NCI-H82 (cell line): ENCODE measurements around the gene IL11RA.

Experiments used
- DNase-seq: peaks from one replicate; lab custom pipeline; 2025; lab: John Stamatoyannopoulos, UW

The IL11RA gene

GRCh38 chr9:34651876-34652601 is at the start of gene IL11RA:
TSS of gene IL11RA (plus strand) at chr9:34652185. CDS start at chr9:34655218, 3,033 bp downstream.
- DNase-seq, result peak; percentile 65

DNA sequence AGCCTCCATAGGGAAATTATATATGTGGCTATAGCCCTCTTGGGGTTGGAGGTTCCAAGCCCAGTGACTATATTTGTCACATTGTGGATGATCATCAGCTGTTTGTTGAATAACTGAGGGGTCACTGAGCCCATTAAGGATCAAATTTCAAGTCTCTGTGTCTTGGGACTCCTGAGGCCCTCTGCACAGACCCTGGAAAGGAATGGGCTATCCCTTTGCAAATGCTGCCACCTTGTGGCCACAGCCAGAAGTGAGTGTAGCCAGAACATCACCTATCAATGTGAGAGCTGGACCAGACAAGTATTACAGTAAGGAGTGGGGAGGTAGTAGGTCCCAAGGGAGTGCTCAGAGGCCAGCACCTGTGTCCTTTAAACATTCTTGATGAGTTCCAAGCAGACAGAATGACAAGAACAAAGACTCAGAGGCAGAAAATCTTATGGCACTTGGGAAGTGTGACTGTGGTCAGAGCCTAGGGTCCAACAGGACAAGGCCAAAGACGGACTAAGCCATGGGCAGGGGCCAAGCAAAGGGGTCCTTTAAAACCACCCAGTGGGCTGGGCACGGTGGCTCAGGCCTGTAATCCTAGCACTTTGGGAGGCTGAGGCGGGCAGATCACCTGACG is 48.3 kb upstream of the IL11RA start:
- peak; percentile 88 for DNase-seq

DNA sequence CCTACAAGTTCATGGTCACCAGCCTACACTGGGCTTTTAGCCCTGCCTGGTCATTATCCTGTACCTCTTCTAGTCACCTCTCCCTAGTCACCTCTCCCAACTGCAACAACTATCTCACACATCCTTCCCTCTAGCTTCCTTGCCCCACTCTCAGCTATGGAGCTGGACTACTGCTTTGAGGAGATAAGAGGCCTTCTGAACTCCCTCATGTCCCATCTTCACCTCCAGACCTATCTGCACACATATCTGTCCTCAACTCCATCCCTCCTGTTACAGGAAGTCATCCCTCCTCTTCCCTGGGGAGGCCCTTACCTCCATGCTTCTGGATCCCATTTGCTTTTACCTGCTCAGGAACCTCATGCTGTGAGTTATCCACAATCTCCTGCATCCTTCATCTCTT is 45.8 kb upstream of the IL11RA start:
- DNase-seq, result no peak

- DNase-seq, result no peak
Measured at GRCh38 chr9:34606905-34607304, 45.1 kb upstream of the IL11RA start.

GRCh38 chr9:34607331-34607730 is 44.7 kb upstream of the IL11RA start:
- no peak for DNase-seq

DNA sequence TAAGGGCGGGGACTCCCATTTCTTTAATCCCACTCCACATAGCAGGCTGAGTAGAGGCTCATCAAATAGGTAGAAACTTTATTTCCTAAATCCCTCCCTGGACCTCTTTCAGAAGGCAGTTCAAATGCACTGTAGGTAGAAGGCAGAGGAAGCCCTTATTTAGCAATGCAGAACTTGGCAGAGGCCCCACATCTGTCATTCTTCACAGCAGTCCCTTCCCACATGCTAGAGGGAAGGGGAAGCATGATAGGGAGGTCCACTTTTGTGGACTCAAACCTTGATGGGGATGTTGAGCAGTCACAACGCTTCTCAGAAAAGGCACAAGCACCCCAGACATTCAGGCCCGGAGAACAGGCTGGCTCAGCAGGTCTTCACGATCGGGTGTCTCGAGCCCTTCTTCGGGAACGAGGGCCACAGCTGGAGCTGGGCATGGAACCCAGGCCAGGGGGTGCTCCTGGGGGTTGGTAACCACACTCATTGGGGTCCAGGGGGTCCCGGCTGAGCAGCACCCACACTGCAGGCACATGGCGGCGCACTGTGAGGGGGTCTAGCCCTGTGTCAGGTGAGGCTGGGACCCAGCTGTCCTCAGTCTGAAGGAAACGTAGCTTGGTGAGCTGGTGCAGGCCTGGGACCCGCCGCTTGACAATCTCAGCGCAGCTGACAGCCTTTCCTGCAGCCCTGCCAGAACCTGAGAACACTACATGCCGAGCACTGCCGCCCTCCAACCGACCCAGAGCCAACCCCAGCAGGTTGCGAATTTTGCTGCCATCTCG is 41.4 kb upstream of the IL11RA start:
- DNase-seq, result no peak

GRCh38 chr9:34611251-34611810 is 40.7 kb upstream of the IL11RA start:
- DNase-seq, result peak; percentile 26

DNA sequence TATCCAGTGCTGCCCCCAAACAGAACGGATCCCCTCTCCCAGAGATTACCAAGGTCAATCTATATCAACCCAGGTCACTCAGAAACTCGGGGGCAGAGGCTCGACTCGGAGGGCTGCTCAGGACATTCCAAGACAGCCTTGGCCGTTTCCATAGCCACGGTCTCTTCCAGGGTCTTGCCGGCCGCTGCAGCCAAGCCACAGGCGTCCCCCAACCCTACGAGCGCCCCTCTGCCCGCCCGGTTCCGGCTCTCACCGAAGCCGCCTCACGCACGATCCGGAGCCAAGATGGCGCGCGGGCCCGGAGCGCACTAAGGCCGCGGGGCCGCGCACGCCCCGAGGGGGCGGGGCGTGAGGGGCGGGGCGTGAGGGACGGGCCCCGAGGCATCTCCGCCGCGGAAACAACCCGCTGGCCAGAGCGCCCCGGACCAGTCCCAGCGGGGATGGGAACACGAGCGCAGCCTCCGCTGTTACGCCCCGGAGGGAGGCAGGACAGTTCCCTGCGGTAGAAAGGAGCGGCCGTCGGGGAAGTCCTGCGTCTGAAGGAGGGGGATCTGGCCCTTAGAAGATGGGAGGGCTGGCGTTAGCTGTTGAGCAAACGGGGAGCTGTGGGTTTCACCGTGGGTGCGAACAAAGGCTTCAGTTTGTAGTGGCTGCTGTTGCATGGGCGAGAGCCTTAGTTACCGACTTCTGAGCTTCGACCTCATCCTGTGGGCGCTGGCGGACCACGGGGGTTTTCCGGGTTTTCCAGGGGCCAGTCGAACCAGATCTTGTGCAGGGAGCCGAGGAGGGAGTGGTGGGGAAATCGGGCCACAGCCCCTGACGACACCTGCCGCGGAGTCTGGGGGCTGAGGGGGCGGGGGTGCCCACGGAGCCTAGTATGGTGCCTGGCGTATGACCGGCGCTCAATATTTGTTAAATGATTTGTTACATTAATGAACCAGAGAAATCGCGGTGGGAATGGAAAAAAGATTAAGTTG is 39.9 kb upstream of the IL11RA start, which contains the start of gene RPP25L:
Gene RPP25L (minus strand): TSS at position 287 of the 977 bp plus-strand sequence. CDS start 801 bp downstream, outside the sequence.
- DNase-seq, result peak; percentile 85

DNA sequence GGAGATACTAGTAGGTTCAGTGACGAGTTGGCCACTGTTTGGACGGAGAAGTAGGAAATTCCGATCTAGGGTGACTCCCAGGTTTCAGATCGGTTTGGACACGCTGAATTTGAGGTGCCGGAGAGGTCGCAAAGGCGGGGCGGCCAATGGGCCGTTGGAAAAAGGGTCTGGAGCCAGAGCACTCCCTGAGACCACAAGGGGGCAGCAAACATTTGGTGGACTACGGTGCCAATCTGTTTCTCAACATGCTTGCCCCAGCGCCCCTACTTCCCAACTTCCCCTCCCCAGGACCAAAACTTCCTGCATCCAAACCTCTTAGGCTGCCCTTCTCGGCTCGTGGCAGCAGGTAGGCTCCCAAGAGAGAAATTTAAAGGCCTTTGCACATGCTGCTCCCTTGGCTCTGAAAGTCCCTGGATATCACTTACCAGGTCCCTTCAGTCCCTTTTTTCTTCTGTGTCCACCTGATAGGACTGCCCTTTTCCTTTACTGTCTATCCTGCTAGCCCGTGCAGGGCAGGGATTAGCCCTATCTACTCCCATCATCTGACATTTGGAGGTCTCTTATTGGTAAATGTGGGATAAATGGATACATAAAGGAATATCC is 39.1 kb upstream of the IL11RA start:
- peak; percentile 89 for DNase-seq

DNA sequence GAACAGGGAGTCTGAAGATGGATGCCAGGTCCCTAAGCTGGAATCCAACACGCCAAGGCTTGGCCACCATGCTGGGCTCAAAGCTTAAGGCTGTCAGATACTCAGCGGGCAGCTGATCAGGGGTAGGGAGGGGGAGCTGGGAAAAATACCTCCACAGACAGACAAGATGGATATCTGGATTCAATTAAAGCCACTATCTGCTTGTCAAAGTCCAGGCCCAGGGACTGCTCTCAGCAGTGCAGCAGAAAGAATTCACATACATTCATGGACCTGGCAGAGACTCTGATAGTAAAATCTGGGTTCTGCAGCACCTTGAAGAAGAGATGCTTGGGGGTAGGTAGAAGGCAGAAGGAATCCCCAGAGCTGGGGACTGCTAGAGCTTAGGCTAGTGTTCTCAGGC is 36.9 kb upstream of the IL11RA start:
- no peak for DNase-seq

GRCh38 chr9:34620061-34620994 is 31.7 kb upstream of the IL11RA start, which contains the start of gene DCTN3:
TSS of gene DCTN3 (minus strand) at chr9:34620495. CDS start at chr9:34620464, 31 bp downstream.
- DNase-seq, result peak; percentile 96

GRCh38 chr9:34623374-34624235 is 28.4 kb upstream of the IL11RA start:
- no peak for DNase-seq

DNA sequence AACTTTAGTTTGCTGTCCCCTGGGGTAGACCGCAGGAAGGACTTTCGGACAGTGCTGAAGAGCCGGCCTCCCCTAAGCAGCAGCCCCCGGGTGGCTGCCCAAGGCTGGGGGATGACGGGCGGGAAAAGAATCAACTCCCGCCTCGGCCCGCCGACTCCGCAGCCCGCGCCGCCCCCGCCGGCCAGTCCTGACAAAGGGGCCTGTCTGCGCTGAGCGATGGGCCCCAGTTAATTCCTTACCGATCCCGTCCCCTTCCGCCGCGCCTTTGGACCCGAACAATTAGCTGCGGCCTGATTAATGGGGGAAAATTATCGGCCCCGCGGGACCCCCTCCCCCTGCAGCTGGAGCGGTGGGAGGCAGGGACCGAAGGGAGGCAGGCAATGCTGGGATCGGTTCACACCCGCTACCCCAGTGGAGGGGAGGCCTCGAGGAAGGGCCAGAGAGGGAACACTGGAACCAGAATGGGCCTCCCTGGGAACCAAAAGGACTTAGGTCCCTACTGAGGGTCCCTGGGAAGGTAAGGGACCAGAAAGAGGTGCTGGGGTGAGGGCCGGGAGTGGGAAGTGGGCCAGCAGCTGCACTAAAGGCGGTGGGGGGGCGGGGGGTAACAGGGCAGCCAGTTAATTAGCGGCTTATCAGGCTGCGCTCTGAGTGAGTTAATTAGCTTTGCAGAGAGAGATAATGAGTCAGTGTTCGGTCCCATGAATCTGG is 27.4 kb upstream of the IL11RA start:
- DNase-seq, result peak; percentile 87

DNA sequence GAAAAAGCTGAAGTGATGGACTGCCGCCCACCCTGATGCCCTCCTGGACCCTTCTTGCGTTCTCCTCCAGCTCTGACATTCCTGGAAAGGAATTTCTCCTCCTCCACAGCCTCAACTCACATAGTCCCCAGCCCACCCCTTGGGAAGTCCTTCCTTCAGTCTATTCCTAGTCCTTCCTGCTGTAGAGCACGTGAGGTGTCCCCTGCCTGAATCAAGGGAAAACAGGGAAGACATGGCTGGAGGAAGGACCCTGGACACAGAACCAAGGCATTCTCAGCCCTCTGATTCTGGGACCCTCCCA is 26.8 kb upstream of the IL11RA start:
- no peak for DNase-seq

DNA sequence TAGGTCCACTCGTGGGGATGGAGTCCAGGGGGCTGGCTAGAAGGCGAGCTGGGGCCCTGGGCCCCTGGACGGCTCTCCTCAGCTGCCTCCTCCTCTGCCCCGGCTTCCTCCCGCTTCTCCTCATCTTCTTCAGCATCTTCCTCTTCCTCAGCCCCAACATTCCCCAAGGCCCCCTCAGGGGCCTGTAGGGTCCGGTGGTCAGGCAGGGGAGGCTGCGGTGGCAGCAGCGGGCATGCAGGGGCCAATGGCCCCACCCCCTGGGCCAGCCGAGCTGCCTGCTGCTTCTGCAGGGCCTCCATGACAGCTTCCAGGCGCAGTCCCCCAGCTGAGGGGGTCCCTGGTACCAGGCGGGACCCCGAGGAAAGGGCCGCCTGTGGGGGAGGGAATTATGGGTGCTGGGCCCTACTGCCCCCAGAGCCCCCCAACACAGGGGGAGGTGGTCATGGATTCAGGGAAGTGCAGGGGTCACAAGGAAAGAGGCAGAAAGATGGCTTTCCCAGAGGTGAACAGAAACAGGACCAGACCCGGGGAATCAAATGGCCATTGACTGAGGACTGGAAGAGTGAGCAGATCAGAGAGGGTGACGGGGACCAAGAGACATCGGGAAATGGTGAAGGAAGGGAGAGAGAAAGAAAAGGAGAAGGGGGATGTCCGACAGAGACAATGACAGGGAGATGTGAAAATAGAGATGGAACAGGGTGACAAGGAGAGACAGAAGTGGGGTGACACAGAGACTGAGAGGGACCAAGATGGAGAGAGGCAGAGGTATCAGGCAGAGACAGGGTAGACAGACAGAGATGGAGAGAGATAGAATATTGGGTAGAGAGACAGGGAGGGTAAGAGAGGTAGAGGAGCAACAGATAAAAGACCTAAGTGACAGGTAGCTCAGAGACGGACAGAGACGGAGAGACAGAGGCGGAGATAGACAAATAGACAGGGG is 24.0 kb upstream of the IL11RA start:
- no peak for DNase-seq

DNA sequence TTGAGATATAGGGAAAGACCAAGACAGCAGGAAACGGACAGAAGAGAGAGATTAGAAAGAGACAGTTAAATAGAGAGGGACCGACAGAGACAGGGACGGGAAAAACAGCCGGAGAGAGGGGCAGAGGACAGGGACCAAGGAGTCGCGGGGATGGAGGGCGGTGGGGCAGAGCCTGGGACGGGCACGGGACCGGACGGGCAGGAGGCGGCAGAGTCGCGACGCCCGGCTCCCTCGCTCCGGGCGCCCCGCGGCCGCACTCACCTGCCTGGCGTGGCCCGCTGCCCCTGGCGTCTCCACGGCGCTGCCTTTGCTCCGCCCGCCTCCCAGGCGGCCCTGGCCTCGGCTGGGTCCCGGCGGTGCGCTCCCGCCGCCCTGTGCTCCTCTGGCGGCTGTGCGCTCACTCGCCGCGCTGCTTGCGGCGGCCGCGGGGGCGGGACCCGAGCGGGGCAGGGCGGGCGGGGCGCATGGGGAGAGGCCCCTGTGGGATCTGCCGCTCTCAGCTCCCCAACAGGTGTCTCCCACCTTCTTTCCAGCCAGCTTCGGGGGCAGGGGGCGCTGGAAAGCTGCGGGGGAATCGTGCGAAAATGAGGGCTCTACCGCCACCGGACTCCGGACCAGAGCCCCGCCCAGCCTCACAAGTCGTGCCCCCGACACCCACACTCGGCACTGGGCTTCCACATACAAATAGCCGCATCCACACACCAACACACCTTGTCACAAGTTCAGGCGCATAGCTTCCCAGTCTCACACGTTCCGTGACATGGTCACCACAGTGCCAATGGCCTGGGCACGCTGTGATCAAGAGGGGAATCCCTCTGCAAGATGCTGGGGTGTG is 23.1 kb upstream of the IL11RA start, which contains the start of gene ARID3C:
Gene ARID3C (minus strand): TSS at position 411 of the 835 bp plus-strand sequence. CDS start 1,052 bp downstream, outside the sequence.
- DNase-seq, result peak; percentile 36
